HG02970 (cell line): ENCODE data around the gene MET.
A peak's percentile ranks its signal among the peaks of the same experiment; 100 is the strongest.

Experiments
- ATAC-seq: cut with Tn5 transposase; IDR thresholded peaks from one replicate; pipeline ENCODE4 v1.9.1; 2021; ENCODE audit warnings: mild to moderate bottlenecking, moderate library complexity, moderate number of reproducible peaks; ENCODE audit not compliant: unreplicated experiment, low FRiP score

The MET gene

GRCh38 chr7:116777651-116778281 lies 105.8 kb downstream of the MET start:
- no peak for ATAC-seq

- no peak for ATAC-seq
Observed at GRCh38 chr7:116779216-116779615, 107.2 kb downstream of the MET start.

- no peak for ATAC-seq
Observed at GRCh38 chr7:116779931-116780330, 107.9 kb downstream of the MET start.

- ATAC-seq, result no peak
Observed at GRCh38 chr7:116780521-116780920, 108.5 kb downstream of the MET start.

- ATAC-seq, result no peak
Observed at GRCh38 chr7:116780966-116781365, 109.0 kb downstream of the MET start.

GRCh38 chr7:116781584-116781983 lies 109.6 kb downstream of the MET start:
- no peak for ATAC-seq

GRCh38 chr7:116782177-116782711 lies 110.2 kb downstream of the MET start:
- no peak for ATAC-seq

- no peak for ATAC-seq
Observed at GRCh38 chr7:116783666-116784318, 111.8 kb downstream of the MET start.

- ATAC-seq, result no peak
Observed at GRCh38 chr7:116784647-116785046, 112.7 kb downstream of the MET start.

- ATAC-seq, result no peak
Observed at GRCh38 chr7:116785843-116786242, 113.8 kb downstream of the MET start.

GRCh38 chr7:116786791-116787443 lies 114.9 kb downstream of the MET start:
- ATAC-seq, result peak; percentile 97

GRCh38 chr7:116787881-116788280 lies 115.9 kb downstream of the MET start:
- ATAC-seq, result no peak

- ATAC-seq, result no peak
Observed at GRCh38 chr7:116788572-116789197, 116.7 kb downstream of the MET start.

- ATAC-seq, result no peak
Observed at GRCh38 chr7:116790025-116790424, 118.0 kb downstream of the MET start.

GRCh38 chr7:116792813-116793212 lies 120.8 kb downstream of the MET start:
- no peak for ATAC-seq

- no peak for ATAC-seq
Observed at GRCh38 chr7:116793795-116794340, 121.9 kb downstream of the MET start.

- no peak for ATAC-seq
Observed at GRCh38 chr7:116796471-116796870, 124.5 kb downstream of the MET start.

GRCh38 chr7:116797612-116798011 lies 125.6 kb downstream of the MET start:
- no peak for ATAC-seq

- ATAC-seq, result no peak
Observed at GRCh38 chr7:116798232-116798631, 126.2 kb downstream of the MET start.

GRCh38 chr7:116799916-116800315 lies 127.9 kb downstream of the MET start:
- no peak for ATAC-seq

- no peak for ATAC-seq
Observed at GRCh38 chr7:116800594-116800993, 128.6 kb downstream of the MET start.
